HG03196 (cell line): ENCODE data around the gene TMEM132D.

ENCODE experiments used
- ATAC-seq: cut with Tn5 transposase; IDR thresholded peaks from one replicate; pipeline ENCODE4 v1.9.1; 2021; ENCODE audit not compliant: unreplicated experiment

Gene TMEM132D

DNA sequence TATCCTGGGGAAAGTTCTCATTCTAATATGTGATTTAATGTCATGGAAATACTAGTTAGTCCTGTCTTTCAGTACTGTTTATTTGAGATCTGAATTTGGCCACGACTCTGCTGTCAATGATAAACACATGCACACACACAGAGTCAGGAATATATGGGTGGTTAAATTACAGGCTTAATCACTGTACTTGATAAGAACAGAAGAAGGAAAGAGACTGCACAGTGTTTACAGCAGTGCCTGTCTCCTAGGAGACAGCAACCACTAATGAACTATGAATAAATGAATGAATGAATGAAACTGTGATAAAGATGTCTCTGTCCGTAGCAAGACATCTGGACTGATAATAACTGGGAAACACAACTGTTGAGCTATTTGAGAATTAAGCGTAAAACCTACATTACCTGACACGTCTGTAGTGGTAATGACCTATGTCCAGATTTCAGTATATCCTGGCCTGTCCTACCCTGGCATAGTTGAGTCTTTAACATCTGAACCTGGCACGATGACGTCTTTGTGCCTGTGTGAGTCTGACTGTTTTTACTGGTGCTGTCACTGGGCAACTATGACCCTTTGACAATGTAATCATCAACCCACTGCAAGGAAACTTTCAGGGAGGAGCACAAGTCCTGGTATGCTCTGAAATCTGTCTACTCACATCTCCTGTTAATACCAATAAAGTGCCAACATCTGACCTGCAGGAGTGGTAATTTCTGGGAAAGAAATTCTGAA lies 524.6 kb downstream of the TMEM132D start:
- ATAC-seq, result no peak

DNA sequence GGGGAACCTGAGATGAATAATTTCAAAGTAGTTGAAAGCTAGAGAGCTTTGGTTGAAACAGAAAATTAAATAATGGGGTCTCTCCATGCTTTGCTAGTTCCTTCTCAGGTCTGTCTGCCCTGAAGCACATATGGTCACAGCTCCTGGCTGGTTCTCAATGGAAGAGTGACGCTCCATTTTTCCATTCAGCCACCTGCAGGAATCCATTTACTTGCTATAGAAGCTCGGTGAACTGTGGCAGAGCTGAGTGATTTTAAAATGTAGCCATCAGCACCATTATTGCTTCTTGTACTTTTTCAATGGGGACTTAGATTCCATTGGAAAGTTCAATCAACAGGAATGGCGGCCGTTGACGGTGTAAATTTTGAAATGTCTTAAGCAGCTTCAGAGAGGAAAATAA lies 525.3 kb downstream of the TMEM132D start:
- ATAC-seq, result no peak

DNA sequence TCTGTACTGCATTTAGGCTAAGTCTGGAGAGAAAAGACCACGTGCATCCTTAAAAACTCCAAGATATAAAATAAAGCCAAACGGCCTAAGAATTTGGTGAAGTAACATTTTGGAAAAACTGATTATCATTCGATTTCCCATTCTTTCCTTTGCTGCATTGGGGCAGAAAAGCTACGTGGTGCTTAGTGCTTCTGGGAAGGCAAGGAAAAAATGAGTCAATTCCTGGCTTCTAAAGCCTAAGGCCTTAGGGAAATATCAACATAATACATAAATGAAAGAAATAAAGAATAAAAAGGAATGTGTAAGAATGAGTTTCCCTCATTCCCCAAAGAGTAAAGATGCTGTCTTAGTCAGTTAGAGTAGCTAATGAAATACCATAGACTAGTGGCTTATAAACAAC lies 530.1 kb downstream of the TMEM132D start:
- ATAC-seq, result no peak

DNA sequence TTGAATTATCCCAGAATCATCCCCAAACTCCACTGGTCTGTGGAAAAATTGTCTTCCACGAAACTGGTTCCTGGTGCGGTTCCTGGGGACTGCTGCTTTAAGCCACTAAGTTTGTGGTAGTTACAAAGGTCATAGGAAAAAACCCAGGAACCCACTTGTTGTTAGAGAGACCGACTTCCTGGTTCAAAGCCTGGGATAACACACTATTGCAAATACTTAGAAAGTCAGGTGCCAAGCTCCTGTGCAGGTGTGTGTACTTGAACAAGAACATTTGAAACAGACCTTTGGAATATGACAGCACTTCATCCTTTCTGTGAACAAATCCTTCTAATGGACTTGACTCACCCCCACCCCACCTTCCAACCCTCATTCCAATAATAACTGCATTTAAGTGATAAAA lies 530.9 kb downstream of the TMEM132D start:
- no peak for ATAC-seq

DNA sequence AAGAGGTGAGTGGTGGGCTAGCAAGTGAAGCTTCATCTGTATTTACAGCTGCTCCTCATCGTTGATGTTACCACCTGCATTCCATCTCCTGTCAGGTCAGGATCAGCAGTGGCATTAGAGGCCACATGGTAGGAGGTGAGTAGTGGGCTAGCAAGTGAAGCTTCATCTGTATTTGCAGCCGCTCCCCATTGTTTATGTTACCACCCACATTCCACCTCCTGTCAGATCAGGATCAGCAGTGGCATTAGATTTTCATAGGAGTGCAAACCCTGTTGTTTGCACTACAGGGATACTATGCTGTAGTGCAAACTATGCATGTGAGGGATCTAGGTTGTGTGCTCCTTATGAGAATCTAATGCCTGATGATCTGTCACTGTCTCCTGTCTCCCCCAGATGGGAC lies 531.5 kb downstream of the TMEM132D start:
- no peak for ATAC-seq

DNA sequence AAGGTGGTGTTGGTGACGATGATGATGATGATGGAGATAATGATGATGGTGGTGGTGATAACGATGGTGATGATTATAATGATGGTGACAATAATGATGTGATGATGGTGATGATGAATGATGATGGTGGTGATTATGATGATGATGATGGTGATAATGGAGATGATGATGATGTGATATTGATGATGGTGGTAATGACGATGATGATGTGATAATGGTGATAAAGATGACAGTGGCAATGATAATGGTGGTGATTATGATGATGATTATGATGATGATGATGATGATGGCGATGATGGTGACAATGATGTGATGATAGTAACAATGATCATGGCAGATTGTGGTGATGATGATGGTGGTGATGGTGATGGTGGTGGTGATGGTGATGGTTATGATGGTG lies 532.6 kb downstream of the TMEM132D start:
- no peak for ATAC-seq

DNA sequence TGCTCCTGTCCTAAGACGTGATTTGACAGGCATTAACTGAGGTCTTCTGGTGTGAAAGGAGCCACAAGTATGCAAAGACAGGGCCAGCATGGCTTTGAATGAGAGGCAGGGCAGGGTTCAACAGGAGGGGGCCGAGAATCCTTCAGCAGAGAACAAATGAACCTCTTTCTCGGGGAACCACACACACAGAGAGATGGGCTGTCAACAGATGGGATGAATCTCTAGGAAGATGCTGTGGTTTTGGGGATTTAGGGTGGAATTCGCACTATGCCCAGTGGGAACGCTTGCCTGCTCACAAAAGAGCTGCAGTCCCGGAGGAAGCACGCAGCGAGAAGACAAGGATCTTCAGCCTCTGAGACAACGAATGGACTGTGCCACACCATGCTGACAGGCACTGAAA lies 537.2 kb downstream of the TMEM132D start:
- ATAC-seq, result no peak

DNA sequence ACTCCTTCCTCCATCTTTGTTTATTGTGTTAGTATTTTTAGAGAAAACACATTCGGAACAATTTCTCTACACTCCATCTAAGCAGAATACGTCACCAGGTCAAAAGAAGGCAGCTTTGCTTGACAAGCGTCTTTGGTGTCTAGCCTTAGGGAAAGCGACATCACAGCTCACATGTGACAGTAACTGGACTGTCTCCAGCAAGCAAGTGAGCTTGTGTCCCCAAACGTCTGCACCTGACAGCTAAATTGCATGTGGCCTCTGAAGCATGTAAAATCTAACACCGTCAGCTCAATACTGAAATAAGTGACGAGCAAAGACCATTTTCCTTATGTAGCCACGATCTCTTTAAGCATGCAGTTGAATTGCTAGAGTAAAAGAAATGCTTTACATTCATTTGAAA lies 540.8 kb downstream of the TMEM132D start:
- ATAC-seq, result no peak

DNA sequence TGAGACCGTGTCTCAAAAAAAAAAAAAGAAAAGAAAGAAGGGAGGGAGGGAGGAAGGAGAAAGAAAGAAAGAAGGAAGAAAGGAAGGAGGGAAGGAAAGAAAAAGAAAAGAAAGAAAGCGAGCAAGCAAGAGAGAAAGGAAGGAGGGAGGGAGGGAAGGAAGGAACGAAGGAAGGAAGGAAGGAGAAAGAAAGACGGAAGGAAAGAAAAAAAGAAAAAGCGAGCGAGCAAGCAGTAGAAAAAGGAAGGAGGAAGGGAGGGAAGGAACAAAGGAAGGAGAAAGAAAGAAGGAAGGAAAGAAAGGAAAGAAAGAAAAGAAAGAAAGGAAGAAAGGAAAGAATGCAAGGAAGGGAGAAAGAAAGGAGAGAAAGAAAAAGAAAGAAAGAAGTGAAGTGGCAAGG lies 546.6 kb downstream of the TMEM132D start:
- ATAC-seq, result no peak

DNA sequence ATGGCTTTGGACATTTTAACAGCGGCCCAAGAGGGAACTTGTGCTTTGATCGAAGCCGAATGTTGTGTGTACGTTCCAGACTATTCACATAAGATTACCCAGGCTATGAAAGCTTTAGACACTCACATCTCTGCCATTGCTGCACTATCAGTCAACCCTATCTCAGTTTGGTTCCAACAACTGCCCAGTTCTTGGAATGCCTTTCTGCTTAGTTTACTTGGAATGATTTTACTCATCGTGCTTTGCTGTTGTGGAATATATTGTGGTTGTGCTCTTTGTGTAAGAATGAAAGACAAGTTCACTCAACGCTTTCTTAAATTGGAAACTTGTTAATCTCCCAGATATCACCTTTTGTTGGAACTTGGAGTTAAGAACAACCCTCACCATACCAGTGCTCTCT lies 552.3 kb downstream of the TMEM132D start:
- no peak for ATAC-seq

DNA sequence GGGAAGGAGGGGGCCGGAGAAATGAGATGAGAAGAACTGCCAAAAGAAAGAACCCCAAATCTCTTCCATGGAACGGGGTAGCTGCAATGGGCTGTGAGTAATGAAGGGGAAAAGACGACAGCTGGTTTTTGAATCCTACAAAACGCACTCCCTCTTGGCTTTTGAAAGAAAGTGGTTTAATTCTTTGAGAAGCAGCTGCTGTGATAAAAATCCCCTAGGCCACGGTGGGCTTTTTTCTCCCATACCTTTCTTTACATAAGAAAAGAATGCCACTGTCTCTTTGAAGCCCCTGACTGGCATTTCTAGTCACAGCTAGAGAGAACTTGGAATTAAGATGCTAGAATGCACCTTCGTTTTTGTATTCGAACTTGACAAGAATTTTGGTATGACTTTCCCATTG lies 564.5 kb downstream of the TMEM132D start:
- no peak for ATAC-seq

DNA sequence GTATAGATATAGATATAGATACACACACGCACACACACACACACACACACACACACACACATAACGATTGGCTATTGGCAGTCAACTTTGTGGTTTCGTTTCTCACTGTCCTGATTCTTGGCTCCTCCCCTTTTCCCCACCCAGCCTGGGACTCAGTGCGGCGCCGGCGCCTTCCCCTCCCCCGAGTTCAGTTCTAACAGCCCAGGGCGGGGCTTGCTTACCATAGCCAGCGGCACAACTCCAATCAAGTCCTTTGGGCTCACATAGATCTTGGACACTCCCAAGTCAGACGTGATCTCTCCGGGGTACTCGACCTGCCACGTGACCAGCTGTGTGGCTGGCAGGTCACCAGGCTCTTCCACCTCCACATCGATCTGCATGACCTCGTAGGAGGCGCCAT lies 566.4 kb downstream of the TMEM132D start:
- ATAC-seq, result no peak

DNA sequence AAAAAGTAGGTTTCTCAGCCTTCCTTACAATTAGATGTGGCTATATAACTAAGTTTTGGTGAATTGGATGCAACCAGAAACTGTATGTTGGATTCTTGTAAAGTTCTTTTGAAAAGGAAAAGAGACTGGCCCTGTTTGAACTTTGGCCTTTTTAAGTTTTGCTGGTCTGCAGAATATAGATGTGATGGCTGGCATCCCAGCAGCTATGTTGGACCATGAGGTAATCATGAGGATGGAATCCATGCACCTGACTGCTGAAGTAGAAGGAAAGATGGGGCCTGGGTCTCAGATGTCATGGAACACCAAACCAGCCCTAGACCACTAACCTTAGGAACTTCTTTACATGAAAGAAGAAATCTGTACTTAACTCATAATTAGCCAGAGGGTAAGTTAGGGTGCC lies 568.1 kb downstream of the TMEM132D start:
- no peak for ATAC-seq

DNA sequence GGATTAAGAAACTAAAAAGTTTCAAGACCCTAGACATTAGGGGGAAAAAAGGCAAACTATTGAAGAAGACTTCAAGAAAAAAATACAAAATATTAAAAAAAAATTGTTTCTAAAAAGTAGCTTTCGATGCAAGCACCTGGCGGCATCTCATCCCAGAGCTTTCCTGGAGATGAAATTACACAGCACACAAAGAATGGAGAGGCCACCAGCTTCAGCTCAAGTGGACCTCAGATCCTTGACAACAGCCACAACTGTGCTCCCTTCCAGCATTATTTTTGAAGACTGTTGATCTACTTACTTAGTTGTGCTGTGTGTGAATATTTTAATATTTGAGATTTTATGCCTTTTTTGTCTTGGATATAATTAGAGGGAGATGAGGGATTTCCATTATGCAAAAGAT lies 571.5 kb downstream of the TMEM132D start:
- no peak for ATAC-seq

DNA sequence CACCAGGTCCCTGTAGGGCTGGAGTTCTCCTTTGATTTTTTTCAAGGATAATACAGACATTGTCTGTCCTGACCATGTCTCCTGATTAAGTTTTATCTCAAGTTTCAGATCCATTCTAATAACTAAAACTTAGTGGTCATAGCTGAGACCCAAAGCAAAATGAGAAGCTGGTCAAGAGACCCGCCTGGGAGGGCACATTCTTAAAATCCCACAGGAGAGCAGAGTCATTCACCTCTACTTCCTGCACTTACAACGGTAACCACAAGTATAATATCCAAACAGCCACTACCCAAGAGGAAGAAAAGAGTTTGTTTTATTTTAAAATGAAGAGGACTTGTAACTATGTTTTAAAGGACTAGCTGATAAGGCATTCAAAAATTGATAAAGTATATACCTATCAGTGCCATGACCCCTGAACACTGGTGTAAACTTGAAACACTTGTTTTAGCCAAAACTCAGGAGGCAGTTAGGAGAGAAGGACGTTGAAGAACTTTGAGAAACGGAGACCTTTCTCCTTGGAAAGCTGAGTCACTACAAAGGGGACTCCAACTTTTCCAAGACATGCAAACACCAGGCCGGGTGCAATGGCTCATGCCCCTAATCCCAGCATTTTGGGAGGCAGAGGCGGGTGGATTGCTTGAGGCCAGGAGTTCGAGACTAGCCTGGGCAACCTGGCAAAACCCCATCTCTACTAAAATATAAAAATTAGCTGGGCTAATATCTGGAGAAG lies 572.3 kb downstream of the TMEM132D start:
- ATAC-seq, result no peak

DNA sequence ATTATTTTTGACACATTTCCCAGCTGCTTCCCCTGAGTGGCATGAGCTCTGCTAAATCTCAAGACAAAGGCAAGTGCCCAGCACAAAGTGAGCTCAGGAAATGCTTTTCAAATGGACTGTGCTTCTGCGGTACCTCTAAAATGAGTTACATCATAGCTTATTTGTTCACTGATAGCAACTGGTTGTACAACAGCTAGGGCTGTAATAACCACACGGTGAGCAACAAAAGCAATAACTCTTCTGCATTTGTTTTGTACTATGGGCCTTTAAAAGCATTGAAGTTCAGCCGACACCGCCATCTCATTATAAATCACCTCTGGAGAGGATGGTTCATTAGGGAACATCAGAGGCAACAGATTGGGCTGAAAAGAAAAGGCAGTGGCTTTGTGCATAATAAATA lies 575.6 kb downstream of the TMEM132D start:
- ATAC-seq, result no peak

DNA sequence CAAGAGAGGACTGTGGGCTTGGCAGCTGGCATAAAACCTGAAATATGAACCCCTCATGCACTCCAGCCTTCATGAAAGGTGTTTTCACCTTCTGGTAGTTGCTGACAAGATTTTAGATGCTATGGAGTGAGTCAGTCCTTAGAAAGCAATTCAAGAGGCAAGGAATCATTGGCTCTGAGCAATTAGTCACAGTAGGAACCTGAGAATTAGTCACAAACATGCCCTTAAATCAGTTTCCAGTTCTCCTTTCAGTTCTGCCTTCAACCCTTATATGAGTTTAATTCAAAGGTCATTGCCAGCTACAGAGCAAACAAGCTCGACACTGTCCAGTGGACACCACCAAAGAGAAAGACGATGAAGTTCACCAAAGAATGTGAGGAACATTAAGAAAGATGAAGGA lies 578.3 kb downstream of the TMEM132D start:
- no peak for ATAC-seq

DNA sequence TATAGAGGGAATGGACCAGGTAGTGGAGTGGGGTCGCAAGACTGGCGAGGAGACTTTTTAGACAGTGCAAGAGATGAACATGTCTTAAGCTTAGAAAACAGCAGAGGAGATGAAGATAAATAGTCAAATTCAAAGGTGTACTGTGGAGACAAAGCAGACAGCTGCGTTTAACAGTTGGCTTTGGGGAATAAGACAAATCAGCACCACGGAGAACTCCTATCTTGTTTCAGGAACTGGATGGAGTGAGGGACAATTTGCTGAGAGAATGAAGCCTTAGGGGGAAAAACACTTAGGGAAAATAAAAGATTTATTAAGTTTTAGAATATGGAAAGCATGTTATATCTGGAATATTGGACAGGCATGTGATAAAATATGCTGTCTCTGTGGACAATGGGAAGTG lies 591.8 kb downstream of the TMEM132D start:
- no peak for ATAC-seq

DNA sequence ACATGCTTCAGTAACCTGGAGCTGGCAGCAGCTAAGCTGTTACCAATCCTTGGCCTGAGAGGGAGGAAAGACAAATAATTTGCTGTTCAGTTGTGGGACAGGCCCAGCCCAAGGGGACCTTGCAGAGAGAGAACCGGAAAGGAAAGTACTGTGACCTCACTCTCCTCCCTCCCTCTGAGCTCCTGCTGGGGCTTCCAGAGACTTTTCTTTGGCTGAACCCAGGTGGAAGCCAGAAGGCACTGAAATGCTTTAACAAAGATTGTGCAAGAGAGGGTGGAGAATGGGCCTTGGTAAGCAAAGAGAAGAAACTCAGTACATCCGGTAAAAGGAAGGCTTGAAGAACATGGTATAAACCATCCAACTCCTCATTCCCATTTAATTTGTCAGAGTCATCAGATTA lies 593.5 kb downstream of the TMEM132D start:
- no peak for ATAC-seq

DNA sequence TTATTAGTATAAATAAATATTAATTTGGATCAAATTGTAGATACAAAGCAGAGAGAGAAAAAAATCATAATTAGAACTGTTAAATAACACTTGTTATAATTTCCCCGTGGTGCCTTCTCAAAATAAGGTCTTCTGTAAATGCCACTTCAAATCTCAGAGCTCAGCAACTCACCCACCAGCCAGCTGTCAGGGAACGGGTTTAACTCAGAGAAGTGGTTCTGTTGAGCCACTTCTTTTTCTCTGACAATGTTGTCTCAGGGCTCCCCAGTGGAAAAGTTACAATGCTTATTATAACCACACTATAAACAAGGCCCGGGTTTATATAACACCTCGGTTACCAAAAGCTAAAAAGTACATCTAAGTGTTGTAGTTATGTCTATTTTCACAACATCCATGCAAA lies 598.0 kb downstream of the TMEM132D start:
- no peak for ATAC-seq

DNA sequence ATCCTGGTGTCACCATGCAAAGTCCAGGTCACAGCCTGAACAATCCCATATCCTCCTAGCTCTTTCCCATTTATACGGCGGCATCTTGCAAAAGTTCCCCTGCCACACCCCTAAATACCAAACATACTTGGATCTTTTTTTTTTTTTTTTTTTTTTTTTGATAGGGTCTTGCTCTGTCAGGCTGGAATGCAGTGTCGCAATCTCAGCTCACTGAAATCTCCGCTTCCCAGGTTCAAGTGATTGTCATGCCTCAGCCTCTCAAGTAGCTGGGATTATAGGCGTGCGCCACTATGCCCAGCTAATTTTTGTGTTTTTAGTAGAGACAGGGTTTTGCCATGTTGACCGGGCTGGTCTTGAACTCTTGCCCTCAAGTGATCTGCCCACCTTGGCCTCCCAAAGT lies 599.3 kb downstream of the TMEM132D start:
- no peak for ATAC-seq

DNA sequence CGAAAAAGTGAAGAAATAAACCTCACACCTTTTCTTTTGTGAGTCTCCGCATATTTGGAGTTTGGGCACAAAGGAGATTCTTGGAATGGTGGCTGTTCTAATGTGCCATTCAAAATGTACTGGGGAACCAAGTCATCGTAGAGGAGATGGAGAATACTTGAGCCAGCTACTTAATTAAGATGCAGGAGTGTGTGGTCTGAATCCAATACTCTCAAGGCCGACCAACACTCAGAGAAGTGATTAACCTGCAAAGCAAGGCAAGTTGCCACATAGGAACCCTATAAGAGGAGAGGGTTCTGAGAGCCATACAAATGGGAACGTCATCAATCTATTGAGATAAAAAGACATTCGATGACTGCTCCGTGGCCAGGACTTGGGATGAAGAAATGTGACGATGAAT lies 603.8 kb downstream of the TMEM132D start:
- no peak for ATAC-seq

DNA sequence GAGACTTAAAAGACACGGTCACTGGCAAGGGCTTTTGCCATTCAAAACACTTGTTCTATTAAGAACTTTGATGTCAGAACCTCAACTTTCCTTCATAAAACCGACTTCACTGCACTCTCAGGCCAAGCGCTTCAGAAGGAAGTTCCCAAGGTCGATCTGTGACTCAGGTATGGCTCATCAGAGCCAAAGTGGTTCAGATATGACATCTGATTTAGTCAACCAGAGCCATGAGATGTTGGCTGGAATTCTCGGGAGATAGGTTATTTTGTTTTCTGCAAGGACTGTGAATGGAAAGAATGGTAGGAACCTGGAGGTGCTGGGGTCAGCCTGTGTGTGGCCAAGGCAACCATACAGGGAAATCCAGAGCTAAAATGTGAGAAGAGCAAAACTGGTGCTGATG lies 604.9 kb downstream of the TMEM132D start:
- ATAC-seq, result no peak
